Measurements from ENCODE around the gene CDH23. TPM values are rescaled to one million over a fixed set of nuclear protein-coding genes. Genes with fewer than 3 reads are reported as not detected.
A peak's percentile ranks its signal among the peaks of the same experiment; 100 is the strongest.

CDH23 gene
- total and polyA plus RNA-seq, 2 donors (not counting 1 experiment from before 2014, with no cell fraction given) = 0.37 to 0.89 TPM

- ATAC-seq (ENCODE audit: low read depth) (no peak), DNase-seq (no peak)
- Histone ChIP-seq H3K36me3 (replicated peaks in 1 of 2; ENCODE audit: control extremely low read depth in 1 of 2, control insufficient read depth in 1 of 2, extremely low read depth in 1 of 2, insufficient read depth in 2 of 2, low read length in 1 of 2) (no peaks in the 10 kb centered on the region), H3K79me2 (ENCODE audit: control insufficient read depth, insufficient read depth, low read length) (no peaks in the 10 kb centered on the region), H2AFZ (ENCODE audit: insufficient read depth, low read depth, low read length, poor library complexity, severe bottlenecking) (no peak overlapping the region), H3K4me2 (replicated peaks; ENCODE audit: low read depth, low read length, poor library complexity, severe bottlenecking) (no peak overlapping the region), H3K27ac (ENCODE audit: low read length in 2 of 2) (no peak overlapping the region), H3K4me3 (ENCODE audit: control extremely low read depth in 1 of 5, extremely low read depth in 1 of 5, insufficient read depth in 1 of 5, low read depth in 2 of 5, low read length in 4 of 5) (no peak overlapping the region), H3K27me3 (replicated peaks in 1 of 4; ENCODE audit: control extremely low read depth in 1 of 4, control insufficient read depth in 3 of 4, insufficient read depth in 4 of 4, low read length in 3 of 4) (peaks cover 0 to 5% (median 2%) of the 10 kb centered on the region in 4 experiments), H3K4me1 (ENCODE audit: control insufficient read depth in 2 of 2, insufficient read depth in 2 of 2, low read length in 2 of 2) (peaks cover 19 to 33% of the 10 kb centered on the region in 2 donors), H3K9ac (ENCODE audit: low read length) (no peak overlapping the region), H4K20me1 (ENCODE audit: control insufficient read depth, insufficient read depth, low read length, poor library complexity, severe bottlenecking) (no peaks in the 10 kb centered on the region), H3K9me3 (ENCODE audit: control extremely low read depth in 1 of 3, control insufficient read depth in 2 of 3, insufficient read depth in 1 of 3, low read length in 2 of 3) (peaks cover 0 to 8% (median 0%) of the 10 kb centered on the region in 3 donors)
- 75% methylated on average over 3 of the region's 3 CpGs for WGBS (ENCODE audit: insufficient coverage)
- H3K9me3 Mint-ChIP-seq (ENCODE audit: insufficient read depth) = no peaks in the 10 kb centered on the region
- intact Hi-C loops (cut with micrococcal nuclease) = no loop called here
- peaks cover 27% of the 10 kb centered on the region for H3K4me1 Mint-ChIP-seq
- TF ChIP-seq CTCF (IDR thresholded peaks at IDR 0.05) (no peak), EZH2 (IDR thresholded peaks at IDR 0.05; ENCODE audit: borderline replicate concordance, insufficient read depth, low read depth, low read length, poor library complexity, severe bottlenecking) (no peak)
- H3K27me3 Mint-ChIP-seq = no peaks in the 10 kb centered on the region
- no peak overlapping the region for H3K4me3 Mint-ChIP-seq
- no peak overlapping the region for H3K27ac Mint-ChIP-seq
- ChIA-PET POLR2A (no interaction called here), CTCF (interaction anchor here (1.0 to 1.7 kb wide), 3 partner anchors 14 to 96 kb away, joined by 3 to 7 read pairs (median 3); no protein-coding TSS in a partner anchor)
Measured at GRCh38 chr10:71799608-71800453, 403.1 kb downstream of the CDH23 start.

GRCh38 chr10:71801361-71801760, 404.6 kb downstream of the CDH23 start:
- Mint-ChIP-seq H3K4me3 (no peak overlapping the region), H3K9me3 (ENCODE audit: insufficient read depth) (no peaks in the 10 kb centered on the region), H3K27me3 (no peaks in the 10 kb centered on the region), H3K4me1 (peaks cover 27% of the 10 kb centered on the region), H3K27ac (peak overlapping the region; percentile 8)
- 14% methylated on average over 1 of the region's 9 CpGs for WGBS (ENCODE audit: insufficient coverage)
- Histone ChIP-seq H3K27me3 (replicated peaks in 1 of 4; ENCODE audit: control extremely low read depth in 1 of 4, control insufficient read depth in 3 of 4, insufficient read depth in 4 of 4, low read length in 3 of 4) (no peaks in the 10 kb centered on the region), H3K27ac (ENCODE audit: low read length in 2 of 2) (no peak overlapping the region), H3K36me3 (replicated peaks in 1 of 2; ENCODE audit: control extremely low read depth in 1 of 2, control insufficient read depth in 1 of 2, extremely low read depth in 1 of 2, insufficient read depth in 2 of 2, low read length in 1 of 2) (no peaks in the 10 kb centered on the region), H3K4me1 (ENCODE audit: control insufficient read depth in 2 of 2, insufficient read depth in 2 of 2, low read length in 2 of 2) (peaks cover 19 to 33% of the 10 kb centered on the region in 2 donors), H3K9me3 (ENCODE audit: control extremely low read depth in 1 of 3, control insufficient read depth in 2 of 3, insufficient read depth in 1 of 3, low read length in 2 of 3) (peaks cover 0 to 5% (median 0%) of the 10 kb centered on the region in 3 donors), H3K4me3 (ENCODE audit: control extremely low read depth in 1 of 5, extremely low read depth in 1 of 5, insufficient read depth in 1 of 5, low read depth in 2 of 5, low read length in 4 of 5) (no peak overlapping the region), H3K79me2 (ENCODE audit: control insufficient read depth, insufficient read depth, low read length) (no peaks in the 10 kb centered on the region), H3K9ac (ENCODE audit: low read length) (no peak overlapping the region), H3K4me2 (replicated peaks; ENCODE audit: low read depth, low read length, poor library complexity, severe bottlenecking) (peak overlapping the region; percentile 28), H2AFZ (ENCODE audit: insufficient read depth, low read depth, low read length, poor library complexity, severe bottlenecking) (no peak overlapping the region), H4K20me1 (ENCODE audit: control insufficient read depth, insufficient read depth, low read length, poor library complexity, severe bottlenecking) (no peaks in the 10 kb centered on the region)
- POLR2A ChIA-PET = no interaction called here
- TF ChIP-seq CTCF (IDR thresholded peaks at IDR 0.05) (no peak), EZH2 (IDR thresholded peaks at IDR 0.05; ENCODE audit: borderline replicate concordance, insufficient read depth, low read depth, low read length, poor library complexity, severe bottlenecking) (no peak)
- intact Hi-C loops (cut with micrococcal nuclease) = no loop called here
- DNase-seq (peak; percentile 69), ATAC-seq (ENCODE audit: low read depth) (peak; percentile 81)
- CTCF ChIA-PET = interaction anchor here (1.0 to 1.9 kb wide), 6 partner anchors 10 to 95 kb away, joined by 3 to 9 read pairs (median 6); partner anchors contain the start of gene VSIR
